ENCODE data around the gene SHC3. TPM values are rescaled to one million over a fixed set of nuclear protein-coding genes. Genes with fewer than 3 reads are reported as not detected.

The SHC3 gene
- total RNA-seq, 4 donors from 2014 or later, result 0.38 to 9.3 (median 4.4) TPM

- H3K4me1 ChIP-seq, result peaks cover 0 to 7% (median 0%) of the 10 kb centered on the region in 3 donors
- H3K36me3 ChIP-seq, result no peaks in the 10 kb centered on the region
- no peak overlapping the region for H3K4me3 ChIP-seq
- WGBS, 2 donors, result 79 to 81% methylated on average over 4 to 5 of the region's 5 CpGs
- no peak for TF ChIP-seq POLR2A (IDR thresholded peaks at IDR 0.05)
- no peak for TF ChIP-seq CTCF (IDR thresholded peaks at IDR 0.05)
- H3K27me3 ChIP-seq, result peaks cover 0 to 9% (median 0%) of the 10 kb centered on the region in 4 donors
- intact Hi-C loops (cut with DNase I), result no loop called here
- no peak for DNase-seq
- no peaks in the 10 kb centered on the region for H3K9me3 ChIP-seq
- H3K27ac ChIP-seq, result no peak overlapping the region
Measured at GRCh38 chr9:89223396-89223977, 44.9 kb upstream of the SHC3 start.

GRCh38 chr9:89219637-89220036 is 41.0 kb upstream of the SHC3 start:
- intact Hi-C loops (cut with DNase I), result no loop called here
- TF ChIP-seq CTCF (IDR thresholded peaks at IDR 0.05) (no peak), POLR2A (IDR thresholded peaks at IDR 0.05) (no peak)
- Histone ChIP-seq H3K36me3 (no peaks in the 10 kb centered on the region), H3K27me3 (no peaks in the 10 kb centered on the region), H3K9me3 (no peaks in the 10 kb centered on the region), H3K4me3 (no peak overlapping the region), H3K27ac (no peak overlapping the region), H3K4me1 (peaks cover 0 to 4% (median 0%) of the 10 kb centered on the region in 3 donors)
- DNase-seq, result no peak
- WGBS, 2 donors, result 32 to 75% methylated on average over 5 of the region's 5 CpGs

GRCh38 chr9:89218040-89218928 is 39.7 kb upstream of the SHC3 start:
- Histone ChIP-seq H3K4me1 (peaks cover 0 to 4% (median 0%) of the 10 kb centered on the region in 3 donors), H3K36me3 (no peaks in the 10 kb centered on the region), H3K9me3 (no peaks in the 10 kb centered on the region), H3K27ac (peak overlapping the region in 2 of 4 donors; percentile 11 to 48), H3K27me3 (no peaks in the 10 kb centered on the region), H3K4me3 (no peak overlapping the region)
- intact Hi-C loops (cut with DNase I), result no loop called here
- 47 to 50% methylated on average over 11 of the region's 11 CpGs for WGBS, 2 donors
- no peak for DNase-seq
- TF ChIP-seq POLR2A (IDR thresholded peaks at IDR 0.05) (no peak), CTCF (IDR thresholded peaks at IDR 0.05) (no peak)

GRCh38 chr9:89215342-89215741 is 36.7 kb upstream of the SHC3 start:
- intact Hi-C loops (cut with DNase I), result no loop called here
- 81 to 96% methylated on average over 3 of the region's 3 CpGs for WGBS, 2 donors
- Histone ChIP-seq H3K27me3 (no peaks in the 10 kb centered on the region), H3K36me3 (no peaks in the 10 kb centered on the region), H3K9me3 (no peaks in the 10 kb centered on the region), H3K4me1 (peaks cover 0 to 4% (median 0%) of the 10 kb centered on the region in 3 donors), H3K27ac (no peak overlapping the region), H3K4me3 (no peak overlapping the region)
- DNase-seq, result no peak
- no peak for TF ChIP-seq POLR2A (IDR thresholded peaks at IDR 0.05)
- TF ChIP-seq CTCF (IDR thresholded peaks at IDR 0.05), result no peak

- intact Hi-C loops (cut with DNase I), result no loop called here
- 87 to 88% methylated on average over 3 of the region's 3 CpGs for WGBS, 2 donors
- no peak for DNase-seq
- H3K36me3 ChIP-seq, result no peaks in the 10 kb centered on the region
- no peak for TF ChIP-seq POLR2A (IDR thresholded peaks at IDR 0.05)
- TF ChIP-seq CTCF (IDR thresholded peaks at IDR 0.05), result no peak
- H3K27me3 ChIP-seq, result no peaks in the 10 kb centered on the region
- peaks cover 0 to 4% (median 0%) of the 10 kb centered on the region in 3 donors for H3K4me1 ChIP-seq
- H3K4me3 ChIP-seq, result no peak overlapping the region
- H3K27ac ChIP-seq, result no peak overlapping the region
- no peaks in the 10 kb centered on the region for H3K9me3 ChIP-seq
Measured at GRCh38 chr9:89213396-89213880, 34.8 kb upstream of the SHC3 start.

Measured in esophagus squamous epithelium (tissue), 5 donors.